ENCODE measurements around the gene PIGM. TPM values are rescaled to one million over a fixed set of nuclear protein-coding genes. Genes with fewer than 3 reads are reported as not detected.

PIGM gene
- total and polyA plus RNA-seq, 2 of the 13 experiments (the other 11 are each of a cell fraction or from before 2014, with no cell fraction given), result 3.4 to 4.6 TPM

- TF ChIP-seq FOXO4 (CRISPR knock-in tag; conservative IDR thresholded peaks at IDR 0.05) (no peak), ZFP41 (CRISPR knock-in tag; IDR thresholded peaks at IDR 0.05; ENCODE audit: borderline replicate concordance) (no peak), ZNF839 (CRISPR knock-in tag; IDR thresholded peaks at IDR 0.05; ENCODE audit: borderline replicate concordance) (no peak), FOXO1 (CRISPR knock-in tag; IDR thresholded peaks at IDR 0.05) (no peak), ZNF460 (CRISPR knock-in tag; IDR thresholded peaks at IDR 0.05; ENCODE audit: borderline replicate concordance) (no peak), ZNF703 (CRISPR knock-in tag; IDR thresholded peaks at IDR 0.05; ENCODE audit: borderline replicate concordance) (no peak), CERS6 (CRISPR knock-in tag; IDR thresholded peaks at IDR 0.05) (no peak), KLF12 (CRISPR knock-in tag; IDR thresholded peaks at IDR 0.05; ENCODE audit: borderline replicate concordance) (no peak), ZSCAN22 (CRISPR knock-in tag; IDR thresholded peaks at IDR 0.05) (no peak), CREBL2 (CRISPR knock-in tag; IDR thresholded peaks at IDR 0.05; ENCODE audit: borderline replicate concordance) (no peak), GMEB1 (CRISPR knock-in tag; IDR thresholded peaks at IDR 0.05; ENCODE audit: borderline replicate concordance) (no peak), ISL2 (CRISPR knock-in tag; IDR thresholded peaks at IDR 0.05) (0 out of 2 replicates have a peak, but pooled peaks have one; percentile 16), ZNF713 (CRISPR knock-in tag; IDR thresholded peaks at IDR 0.05) (no peak), SRSF1 (optimal IDR thresholded peaks at IDR 0.05; ENCODE audit: low read depth, low read length) (no peak), ARID4A (CRISPR knock-in tag; IDR thresholded peaks at IDR 0.05; ENCODE audit: borderline replicate concordance) (no peak), SOX5 (CRISPR knock-in tag; IDR thresholded peaks at IDR 0.05; ENCODE audit: borderline replicate concordance) (peak; percentile 85; the same call in 1 of the 2 replicates), ZNF121 (CRISPR knock-in tag; IDR thresholded peaks at IDR 0.05) (no peak), ZNF557 (CRISPR knock-in tag; IDR thresholded peaks at IDR 0.05) (no peak), ZNF597 (CRISPR knock-in tag; IDR thresholded peaks at IDR 0.05) (no peak)
These were observed 13.9 kb upstream of the PIGM start (continued) for GRCh38 chr1:160045653-160046052.
